HUDEP-2 (cell line): ENCODE measurements around the gene JAZF1.
A peak's percentile ranks its signal among the peaks of the same experiment; 100 is the strongest.

Experiments used
- DNase-seq, 76 experiments: peaks; one replicate each; lab custom pipeline; 2025; ENCODE audit not compliant: unreplicated experiment in 76 of 76; lab: John Stamatoyannopoulos, UW

JAZF1 gene

DNA sequence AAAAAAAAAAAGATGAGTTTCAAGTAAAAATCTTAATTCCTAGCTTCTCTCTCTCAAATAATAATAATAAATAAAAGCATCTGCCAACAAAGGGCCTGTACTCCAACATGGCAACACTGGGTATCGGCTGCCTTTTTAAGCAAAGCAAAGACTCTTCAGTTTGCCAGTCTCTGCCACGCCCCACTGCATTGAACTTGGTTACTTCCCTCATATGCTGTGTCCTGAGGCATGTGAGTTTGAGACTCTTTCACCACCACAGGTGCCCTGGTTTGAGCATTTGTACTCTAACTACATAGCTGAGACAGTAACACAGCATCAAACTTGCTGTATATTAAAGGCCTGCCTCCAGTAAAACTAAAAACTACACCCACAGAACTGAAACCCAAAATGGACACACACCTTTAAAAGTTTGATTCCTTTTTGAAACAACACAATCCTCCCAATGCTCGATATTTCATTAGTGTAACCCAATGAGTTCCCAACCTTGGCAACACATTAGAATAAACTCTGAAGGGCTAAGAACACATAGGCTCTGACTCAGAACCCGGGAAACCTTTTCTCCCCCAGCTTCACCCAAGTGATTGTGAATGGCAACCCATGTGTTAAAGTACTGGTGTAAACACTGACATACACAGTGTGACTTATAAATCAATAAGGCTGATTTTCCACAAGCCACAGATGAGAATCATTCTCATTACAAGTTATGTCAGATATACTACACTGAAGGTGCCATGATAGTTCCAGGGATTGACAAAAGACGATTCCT is 12.0 kb downstream of the JAZF1 start:
- DNase-seq: no peak

DNA sequence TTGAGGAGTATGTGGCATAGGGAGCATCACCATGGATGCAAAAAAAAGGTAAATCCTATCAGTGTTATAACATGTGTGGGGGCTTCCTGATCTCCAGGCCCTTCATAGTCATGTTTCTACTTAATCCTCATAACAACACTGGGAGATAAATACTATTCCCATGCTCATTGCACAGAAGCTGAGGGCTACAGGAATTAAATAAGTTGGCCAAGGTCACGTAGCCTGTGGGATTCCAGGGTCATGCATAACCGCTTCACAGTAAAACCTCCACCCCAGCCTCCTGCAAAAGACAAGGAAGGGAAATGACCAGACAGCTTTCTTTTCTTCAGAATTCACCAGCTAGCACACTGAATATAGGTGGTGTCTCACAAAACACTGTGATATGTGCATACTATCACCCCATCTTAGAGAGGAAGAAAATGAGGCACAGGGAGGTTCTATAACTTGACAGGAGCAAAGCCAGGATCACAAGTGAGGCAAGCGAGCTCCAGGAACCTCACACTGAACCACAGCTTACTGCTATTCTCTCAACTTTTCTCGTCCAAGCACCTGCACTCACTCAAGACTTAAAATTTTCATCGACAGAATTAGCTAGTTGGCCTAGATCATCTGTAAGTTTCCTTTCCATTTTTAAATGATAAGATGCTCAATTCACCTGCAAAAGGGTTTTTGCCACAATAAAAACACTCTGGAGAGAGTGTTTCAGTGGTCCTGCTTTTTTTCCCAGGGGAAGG is 13.4 kb downstream of the JAZF1 start:
- DNase-seq: no peak

DNA sequence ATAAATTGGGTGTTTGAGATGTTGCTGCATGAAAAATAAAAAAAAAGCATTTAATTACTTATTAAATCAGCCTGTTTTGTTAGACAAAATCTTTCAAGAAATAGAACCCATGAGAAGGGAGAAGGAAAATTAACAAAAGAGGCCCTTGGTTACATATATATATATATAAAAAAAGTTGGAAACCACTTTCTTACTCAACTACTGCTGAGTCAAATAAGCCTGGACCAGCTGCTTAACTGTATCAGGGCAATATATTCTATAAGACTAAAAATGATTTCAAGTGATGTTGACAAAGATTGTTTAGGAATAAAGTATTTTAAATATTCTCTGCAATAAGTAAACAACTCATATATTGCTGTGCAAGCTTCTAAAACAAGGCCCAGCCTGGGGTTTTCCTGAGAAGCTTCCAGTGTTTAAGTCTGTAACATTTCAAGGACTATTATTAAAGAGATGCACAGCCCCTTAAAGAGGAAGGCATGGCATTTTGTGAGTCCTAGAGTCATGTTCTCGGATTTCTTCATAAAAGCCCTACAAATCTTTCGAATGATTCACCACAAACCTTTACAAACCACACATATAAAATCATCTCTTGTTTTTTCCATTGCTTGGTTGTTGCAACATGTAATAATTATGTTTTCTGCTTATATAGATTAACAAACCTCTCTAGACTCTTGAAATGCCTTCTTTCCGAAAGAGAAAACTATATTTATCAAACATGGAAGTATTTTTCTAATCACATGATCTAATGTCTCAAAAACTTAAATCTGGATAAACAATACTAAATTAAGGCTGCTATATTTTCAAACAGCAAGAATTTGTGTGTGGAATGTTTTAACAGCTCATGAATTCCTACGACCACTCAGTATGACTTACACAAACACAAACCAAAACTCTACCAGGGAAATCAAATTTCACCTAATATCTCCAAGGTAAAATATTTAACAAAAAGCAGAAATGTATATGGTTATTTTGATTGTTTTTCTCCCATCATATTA is 14.3 kb downstream of the JAZF1 start:
- DNase-seq: no peak

DNA sequence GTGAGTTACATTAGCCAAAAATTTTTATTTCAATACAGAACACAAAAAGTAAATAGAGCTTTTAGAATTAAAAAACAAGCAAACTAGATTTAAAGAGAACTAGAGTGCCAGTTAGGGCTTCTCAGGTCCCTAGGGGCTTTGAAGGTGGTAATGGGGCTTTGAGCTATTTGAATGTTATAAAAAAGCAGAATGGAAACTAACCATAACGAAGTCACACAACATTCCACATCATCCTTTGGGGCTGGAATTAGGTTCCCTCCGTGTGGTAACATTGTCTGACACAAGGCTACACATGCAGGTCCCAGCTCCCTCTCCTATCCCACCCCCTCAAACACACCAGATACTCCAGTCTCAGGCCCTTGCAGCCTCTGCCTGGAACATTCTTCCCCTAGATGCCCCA is 15.3 kb downstream of the JAZF1 start:
- no peak for DNase-seq

DNA sequence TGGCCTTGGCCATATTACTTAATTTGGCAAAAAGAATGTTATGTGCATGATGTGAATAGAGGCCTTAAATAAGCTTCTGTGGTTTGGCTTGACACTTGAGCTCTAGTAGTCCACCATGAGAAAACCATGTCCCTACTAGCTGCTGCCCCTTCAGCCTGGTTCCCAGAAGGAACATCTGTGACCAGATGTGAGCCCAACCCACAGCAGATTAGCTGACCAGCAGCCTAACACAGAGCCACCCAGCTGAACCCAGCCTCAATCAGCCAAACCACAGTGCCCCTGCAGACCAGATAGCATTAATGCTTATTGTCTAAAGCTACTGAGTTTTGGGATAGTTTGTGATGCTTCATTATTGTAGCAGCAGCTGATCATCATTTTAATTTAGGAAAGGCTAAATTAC is 16.6 kb downstream of the JAZF1 start:
- peak in 13 of 76 experiments; percentile 7 to 40 (median 21) for DNase-seq

DNA sequence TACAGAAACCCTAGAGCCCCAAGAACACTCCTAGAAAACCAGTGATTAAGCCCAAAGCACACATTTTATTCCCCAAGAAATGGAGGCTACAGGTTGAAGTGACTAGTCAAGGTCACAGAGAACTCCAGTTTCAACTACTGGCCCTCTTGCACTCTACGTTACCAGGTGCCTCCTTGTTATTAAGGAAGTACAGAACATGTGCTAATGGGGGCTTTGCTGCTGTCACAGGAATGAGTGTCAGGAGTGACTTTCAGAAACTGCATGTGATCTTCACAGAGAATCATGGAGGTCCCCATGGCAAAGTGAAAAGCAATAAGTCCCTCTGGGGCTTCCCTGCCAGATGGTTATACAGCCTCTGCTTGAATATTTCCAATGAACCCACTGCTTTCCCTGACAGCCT is 19.3 kb downstream of the JAZF1 start:
- no peak for DNase-seq

DNA sequence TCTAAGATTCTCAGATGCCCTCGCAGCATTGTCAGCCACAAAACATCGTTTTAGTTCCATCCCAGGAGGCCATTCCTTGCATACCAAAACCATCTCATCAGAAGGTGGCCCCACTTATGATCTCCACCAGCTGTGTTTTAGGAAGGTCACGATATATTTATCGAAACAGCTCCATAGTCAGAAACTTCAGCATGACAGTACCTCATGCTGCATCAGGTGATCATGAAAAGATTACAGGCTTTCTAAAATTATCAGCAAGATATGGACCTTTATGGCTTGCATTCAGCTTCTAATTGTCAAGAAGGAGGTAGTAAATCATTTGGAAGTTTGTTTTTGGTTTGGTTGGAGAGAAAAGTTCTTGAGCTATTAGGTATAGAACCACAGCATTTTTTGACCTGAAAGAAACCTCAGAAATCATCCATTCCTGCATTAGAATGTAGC is 20.0 kb downstream of the JAZF1 start:
- no peak for DNase-seq

DNA sequence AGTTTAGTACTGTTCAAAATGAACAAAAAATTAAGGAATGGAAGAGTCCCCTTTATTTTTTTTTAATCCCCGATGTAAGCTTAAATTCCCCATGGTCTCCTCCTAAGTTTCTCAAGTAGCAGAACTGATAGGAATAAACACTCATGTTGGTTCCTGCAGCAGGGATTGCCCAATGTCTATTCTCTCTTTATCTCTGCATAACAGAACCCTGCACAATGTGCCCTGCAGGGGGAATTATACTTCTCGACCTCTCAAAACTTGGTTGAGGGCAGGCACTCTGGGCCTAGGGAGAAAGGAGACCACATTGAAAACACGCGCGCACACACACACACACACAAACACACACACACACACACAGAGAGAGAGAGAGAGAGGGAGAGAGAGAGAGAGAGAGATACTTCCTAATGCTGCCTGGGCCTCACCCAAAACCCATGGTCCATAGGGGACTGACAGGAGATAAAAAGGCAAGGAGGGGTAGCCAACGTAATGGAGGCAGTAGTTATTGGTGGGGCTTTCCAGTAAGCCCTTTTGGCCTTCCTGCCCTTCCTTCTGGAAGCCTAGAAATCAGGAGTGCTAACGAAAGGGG is 22.7 kb downstream of the JAZF1 start:
- peak in 33 of 76 experiments; percentile 10 to 63 (median 23) for DNase-seq

DNA sequence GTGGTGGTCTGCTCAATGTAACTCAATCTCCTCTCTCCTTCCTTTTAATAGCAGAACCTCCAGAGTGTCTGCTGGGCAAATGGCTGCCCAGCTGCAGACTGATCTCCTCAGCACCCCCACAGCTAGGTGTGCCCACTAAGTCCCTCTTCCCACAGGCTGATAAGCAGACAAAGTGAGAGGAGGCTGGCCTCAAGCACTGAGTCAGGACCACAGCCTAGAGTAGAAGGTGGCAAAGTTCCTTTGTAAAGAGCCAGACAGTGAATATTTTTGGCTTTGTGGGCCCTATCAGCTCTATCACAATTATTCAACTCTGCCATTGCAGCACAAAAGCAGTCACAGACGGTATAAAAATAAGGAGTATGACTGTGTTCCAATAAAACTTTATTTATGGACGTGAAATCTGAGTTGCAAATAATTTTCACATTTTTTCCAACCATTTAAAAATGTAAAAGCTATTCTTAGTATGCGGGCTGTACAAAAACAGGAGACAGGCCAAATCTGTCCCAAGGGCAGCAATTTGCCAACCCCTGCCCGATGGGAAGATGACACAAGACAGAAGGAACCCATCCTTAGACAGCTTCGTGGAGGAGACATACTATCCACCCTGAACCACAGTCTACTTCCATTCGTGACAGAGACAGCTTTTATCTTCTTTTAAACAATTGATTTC is 23.4 kb downstream of the JAZF1 start:
- peak in 57 of 76 experiments; percentile 7 to 68 (median 40) for DNase-seq

DNA sequence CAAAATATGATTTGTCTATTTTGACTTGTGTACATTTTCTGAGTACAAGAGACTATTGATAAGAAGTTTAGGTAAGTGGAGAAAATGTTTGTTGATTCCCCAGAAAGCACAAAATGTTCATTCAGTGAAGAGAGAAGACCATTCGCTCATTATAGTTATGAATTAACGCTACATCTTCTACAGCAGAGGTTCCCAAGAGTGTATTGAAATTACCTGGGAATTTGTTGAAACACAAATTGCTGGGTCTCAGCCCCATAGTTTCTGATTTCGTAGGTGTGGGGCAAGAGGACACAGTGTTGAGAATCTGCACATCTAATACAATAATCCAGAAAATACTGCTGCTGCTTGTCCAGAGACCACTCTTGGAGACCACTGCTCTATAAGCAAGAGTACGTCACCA is 24.2 kb downstream of the JAZF1 start:
- no peak for DNase-seq

DNA sequence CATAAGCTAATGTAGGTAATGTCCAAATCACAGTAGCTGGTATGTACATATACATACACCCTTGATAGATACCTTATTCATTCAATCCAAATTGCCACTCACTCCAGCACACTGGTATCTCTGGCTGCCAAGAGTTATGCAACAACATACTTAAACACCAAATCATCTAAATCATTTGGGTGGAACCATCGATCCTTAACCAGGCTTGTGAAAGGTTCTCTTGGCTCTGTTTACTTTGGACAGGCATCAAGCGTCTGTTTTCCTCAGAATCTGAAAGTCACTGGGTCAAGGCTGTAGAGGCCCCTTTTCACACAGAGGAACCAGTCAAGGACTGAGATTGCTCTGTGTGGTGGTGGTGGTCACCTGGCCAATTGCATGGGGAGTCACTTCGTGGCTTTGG is 24.6 kb downstream of the JAZF1 start:
- DNase-seq: no peak

DNA sequence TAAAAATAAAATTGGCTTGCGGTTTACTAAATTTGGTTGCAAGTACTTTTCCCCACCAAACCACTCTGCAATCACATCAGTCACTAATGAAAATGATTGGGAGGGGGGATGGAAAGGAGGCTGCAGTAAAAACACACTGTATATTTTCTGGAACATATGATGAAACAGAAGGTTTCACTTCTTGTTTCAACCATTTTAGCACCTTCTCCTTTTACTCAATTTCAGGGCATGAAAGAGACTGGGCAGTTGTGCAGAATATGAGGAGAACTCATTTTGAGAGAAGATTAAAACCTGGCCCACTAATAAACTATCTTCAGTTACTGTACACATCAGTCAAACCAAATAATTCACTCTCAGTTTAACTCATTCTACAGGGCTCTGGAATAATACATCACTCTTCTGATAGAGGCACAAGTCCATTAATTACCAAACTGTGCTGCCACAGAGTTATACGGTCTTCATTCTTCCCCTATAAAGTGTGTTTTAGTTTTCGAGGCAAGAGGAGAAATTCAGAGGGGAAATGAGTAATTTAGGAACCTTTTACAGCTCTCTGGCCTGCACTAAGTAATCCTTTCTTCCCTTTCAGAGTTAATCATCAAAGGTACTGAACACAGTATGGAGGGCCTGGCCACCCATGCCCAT is 25.5 kb downstream of the JAZF1 start:
- no peak for DNase-seq

DNA sequence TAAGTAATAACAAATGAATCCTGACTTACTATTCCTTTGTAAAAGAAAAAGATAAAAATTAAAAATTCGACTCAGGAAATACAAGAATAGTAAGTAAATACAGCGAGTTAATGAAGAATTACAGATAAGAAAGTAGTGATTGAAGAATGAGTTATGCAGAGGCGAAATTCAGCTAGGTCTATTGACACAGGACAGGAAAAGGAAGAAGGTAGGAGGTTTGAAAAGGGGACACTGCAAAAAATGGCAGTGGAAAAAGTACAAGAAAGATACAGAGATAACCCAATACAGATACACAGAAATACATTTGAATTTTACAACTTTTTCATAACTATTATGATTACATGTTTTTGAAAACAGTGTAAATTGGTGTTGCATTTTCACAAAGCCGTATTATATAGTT is 28.0 kb downstream of the JAZF1 start:
- DNase-seq: no peak

DNA sequence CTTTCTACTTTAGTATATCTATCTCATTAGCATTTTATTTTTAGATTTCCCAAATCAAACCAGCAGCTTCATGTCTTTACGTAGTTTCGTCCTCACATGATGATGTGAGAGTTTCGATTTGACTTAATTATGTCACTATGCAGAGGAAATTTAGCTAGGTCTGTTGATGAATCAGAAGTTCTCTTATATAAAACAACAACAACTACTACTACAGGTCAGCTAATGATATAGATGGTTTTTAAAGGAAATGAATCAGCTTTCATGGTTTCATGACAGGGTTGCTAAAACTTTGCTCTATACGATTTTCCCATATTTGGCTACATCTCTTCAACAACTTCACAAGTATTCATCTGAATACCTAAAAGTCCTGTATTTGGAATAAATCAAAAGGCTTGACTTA is 28.6 kb downstream of the JAZF1 start:
- DNase-seq: no peak

DNA sequence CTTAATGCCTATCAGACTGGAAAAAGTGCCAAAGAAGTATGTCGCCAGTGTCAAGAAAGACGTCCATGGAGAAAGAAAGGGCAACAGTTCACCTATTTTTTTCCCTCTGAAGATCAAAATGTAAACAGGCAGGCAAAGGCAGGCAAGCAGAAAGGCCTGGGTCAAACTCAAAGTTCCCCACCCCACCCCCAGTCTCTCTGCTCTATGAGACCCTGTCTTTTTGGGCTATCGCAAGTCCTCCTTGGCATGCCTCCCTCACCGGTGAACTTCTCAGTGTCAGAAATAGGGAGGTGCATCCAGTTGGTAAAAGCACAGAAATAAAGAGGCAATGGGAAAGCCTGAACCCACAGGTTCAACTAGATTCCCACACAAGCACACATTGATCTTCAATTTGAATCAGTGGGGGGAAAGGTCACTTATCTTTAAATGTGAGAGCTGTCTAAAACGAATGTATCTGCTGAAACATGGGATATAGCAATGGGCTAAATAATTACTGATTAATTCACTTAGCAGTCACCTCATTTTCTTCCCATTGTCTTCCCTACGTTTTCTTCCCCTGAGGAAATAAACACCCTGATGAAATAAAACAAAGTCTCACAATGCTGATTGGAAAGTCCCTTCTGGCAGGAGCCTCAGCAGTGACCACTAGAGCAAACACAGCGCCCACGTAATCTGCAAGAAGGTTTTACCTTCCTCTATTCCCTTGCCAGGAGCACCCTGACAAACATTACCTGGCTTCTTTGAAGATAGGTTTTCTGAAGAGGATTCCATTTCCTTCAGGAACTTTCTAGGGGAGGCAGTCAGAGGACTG is 31.1 kb downstream of the JAZF1 start:
- DNase-seq: no peak

DNA sequence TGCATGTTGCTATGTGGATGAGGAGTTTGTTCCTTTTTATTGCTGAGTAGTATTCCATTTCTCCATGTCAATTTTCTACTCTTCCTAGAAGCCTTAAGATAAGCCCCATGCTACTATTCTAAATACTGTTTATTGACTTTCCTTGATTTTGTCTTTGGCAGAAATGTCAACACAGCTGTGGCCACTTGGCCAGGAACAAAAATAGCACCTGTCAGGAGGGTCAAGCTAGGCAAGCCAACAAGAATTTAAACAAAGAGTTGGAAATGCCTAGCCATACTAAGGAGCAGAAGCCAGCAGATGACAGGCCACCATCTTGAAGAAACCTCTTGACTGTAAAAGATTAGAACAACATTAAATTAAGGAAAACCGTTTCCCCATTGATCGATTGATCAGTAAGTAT is 34.7 kb downstream of the JAZF1 start:
- no peak for DNase-seq

DNA sequence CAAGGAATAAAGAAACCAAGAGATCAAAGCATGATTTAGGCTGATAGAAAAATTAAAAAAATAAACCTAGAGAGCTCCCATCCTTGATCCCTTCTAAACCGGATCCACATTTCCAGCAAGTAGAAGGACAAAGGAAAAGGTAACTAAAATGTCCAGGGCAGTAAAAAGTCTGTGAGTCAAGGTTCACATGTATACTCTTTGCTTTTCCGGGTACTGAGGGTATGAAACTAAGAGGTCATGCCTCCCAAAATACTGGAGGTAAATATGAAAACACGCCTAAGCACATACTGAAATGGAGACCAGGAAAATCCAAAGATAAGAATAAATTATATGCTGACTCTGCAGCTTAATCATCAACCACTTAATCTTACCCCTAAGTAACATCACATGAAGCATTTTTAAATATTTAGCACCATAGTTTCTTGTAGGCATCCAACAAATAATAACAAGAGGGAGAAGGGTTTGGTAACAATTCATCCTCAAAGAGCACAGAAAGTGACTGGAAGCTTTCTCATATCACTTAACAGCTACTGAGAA is 35.4 kb downstream of the JAZF1 start:
- no peak for DNase-seq

DNA sequence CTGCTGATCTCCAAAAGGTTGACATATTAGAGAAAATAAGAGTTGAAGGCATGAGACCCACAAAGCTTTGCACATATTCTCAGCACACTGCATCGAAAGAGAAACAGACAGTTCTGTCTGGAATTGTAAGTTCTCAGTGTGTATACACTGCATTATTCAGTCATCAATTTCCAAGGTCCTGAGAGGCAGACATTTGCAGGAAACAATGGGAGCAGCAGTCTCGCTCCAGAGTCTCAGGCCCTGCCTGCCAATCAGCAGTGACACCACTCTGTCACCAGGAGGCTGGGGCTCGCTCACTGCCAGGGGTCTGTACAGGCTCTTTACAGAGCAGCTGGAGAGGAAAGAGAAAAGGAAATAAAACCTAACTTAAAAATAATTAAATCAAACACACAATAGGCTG is 36.3 kb downstream of the JAZF1 start:
- peak in 1 of 76 experiments; percentile 17 for DNase-seq
